Endothelial cell of umbilical vein (primary cell): ENCODE data around the gene COL4A2. TPM values are rescaled to one million over a fixed set of nuclear protein-coding genes. Genes with fewer than 3 reads are reported as not detected.

ENCODE experiments used
- BruUV-seq: library from RNA; stranded (reverse); fragments of 400-500 nt; replicated peaks from 2 replicates; lab custom pipeline; 2021; lab: Mats Ljungman, UMichigan
- CTCF ChIA-PET: fragments of 300-600, 350-600 bp; sonication (Branson Sonifier 250); formaldehyde crosslinking; loops from one replicate; lab custom pipeline; 2021; ENCODE audit warnings: antibody characterized with exemption, inconsistent platforms; lab: Charles Lee
- POLR2A ChIA-PET: fragments of 300-600, 350-600 bp; sonication (Branson Sonifier 250); formaldehyde crosslinking; loops from one replicate; lab custom pipeline; 2021; ENCODE audit warnings: antibody characterized with exemption, inconsistent platforms; lab: Charles Lee
- DNase-seq: peaks from one replicate; pipeline ENCODE4 v3.0.0-alpha.2; 2011; ENCODE audit warnings: low read depth, low spot score
- FAIRE-seq: peaks from 2 replicates; lab custom pipeline; 2011; peaks lifted over from hg19 to GRCh38; lab: Jason Lieb, UNC
- H2AFZ ChIP-seq: 2 replicates; pipeline ENCODE4 v1.6.0; 2012; ENCODE audit warnings: low read depth, low read length, control low read depth, inconsistent platforms
- H3K27ac ChIP-seq: 2 replicates; pipeline ENCODE4 v1.5.1; 2011; ENCODE audit warnings: low read depth, mild to moderate bottlenecking, control low read depth, low read length, moderate library complexity; ENCODE audit not compliant: insufficient read depth
- H3K27me3 ChIP-seq, 2 experiments: 2 replicates each; pipeline versions ENCODE4 v1.6.0 to v1.6.1; 2011; ENCODE audit warnings: low read length in 2 of 2, mixed read lengths in 1 of 2; ENCODE audit not compliant: control insufficient read depth in 2 of 2, insufficient read depth in 2 of 2
- H3K36me3 ChIP-seq, 2 experiments: 2 replicates in 1 of 2; 3 replicates in 1 of 2; pipeline ENCODE4 v1.5.1; 2011; ENCODE audit warnings: low read length in 2 of 2, mild to moderate bottlenecking in 1 of 2, moderate library complexity in 1 of 2; ENCODE audit not compliant: control insufficient read depth in 2 of 2, insufficient read depth in 2 of 2; ENCODE audit errors: extremely low read depth in 1 of 2
- H3K4me1 ChIP-seq: 3 replicates; pipeline ENCODE4 v1.5.1; 2011; ENCODE audit warnings: mild to moderate bottlenecking, low read length; ENCODE audit not compliant: control insufficient read depth, insufficient read depth; ENCODE audit errors: extremely low read depth
- H3K4me2 ChIP-seq: 2 replicates; pipeline ENCODE4 v1.6.1; 2011; ENCODE audit warnings: low read length, control low read depth, mixed read lengths; ENCODE audit not compliant: insufficient read depth
- H3K4me3 ChIP-seq, 3 experiments: fragments of 200-600 bp in 1 of 3; sonication (generic), shearing (Covaris generic) in 1 of 3; replicated peaks in 1 of 3; 2 replicates each; pipeline ENCODE4 v1.5.1; 2011 to 2016; ENCODE audit warnings: control low read depth in 3 of 3, low read length in 3 of 3, mild to moderate bottlenecking in 2 of 3, inconsistent platforms in 1 of 3, low read depth in 1 of 3, moderate library complexity in 1 of 3; ENCODE audit not compliant: insufficient read depth in 1 of 3
- H3K79me2 ChIP-seq: 2 replicates; pipeline ENCODE4 v1.6.0; 2012; ENCODE audit warnings: low read length, inconsistent platforms; ENCODE audit not compliant: control insufficient read depth, insufficient read depth
- H3K9ac ChIP-seq: replicated peaks from 2 replicates; pipeline ENCODE3; 2011; ENCODE audit warnings: low read length, control low read depth; ENCODE audit not compliant: insufficient read depth; ENCODE audit errors: extremely low read depth
- H3K9me1 ChIP-seq: replicated peaks from 3 replicates; pipeline ENCODE4 v1.6.0; 2011; ENCODE audit warnings: mild to moderate bottlenecking, low read length; ENCODE audit not compliant: control insufficient read depth, insufficient read depth; ENCODE audit errors: extremely low read depth
- H3K9me3 ChIP-seq: replicated peaks from 2 replicates; pipeline ENCODE4 v1.5.1; 2012; ENCODE audit warnings: low read length, inconsistent platforms; ENCODE audit not compliant: control insufficient read depth, insufficient read depth
- H4K20me1 ChIP-seq: replicated peaks from 2 replicates; pipeline ENCODE3; 2011; ENCODE audit warnings: mild to moderate bottlenecking, low read length; ENCODE audit not compliant: control insufficient read depth, insufficient read depth; ENCODE audit errors: extremely low read depth
- EZH2 ChIP-seq: IDR thresholded peaks from 2 replicates; pipeline ENCODE4 v1.6.1; 2012; ENCODE audit warnings: borderline replicate concordance, low read depth, mild to moderate bottlenecking, moderate library complexity, low read length, inconsistent platforms; ENCODE audit not compliant: severe bottlenecking
- FOS ChIP-seq: IDR thresholded peaks from 2 replicates; pipeline ENCODE4 v1.6.1; 2011; ENCODE audit warnings: mild to moderate bottlenecking, low read length, moderate library complexity, borderline replicate concordance; ENCODE audit not compliant: insufficient read depth
- GATA2 ChIP-seq: IDR thresholded peaks from 2 replicates; pipeline ENCODE4 v1.7.0; 2011; ENCODE audit warnings: low read depth, mild to moderate bottlenecking, moderate library complexity, mixed read lengths, low read length; ENCODE audit not compliant: insufficient read length, insufficient read depth
- JUN ChIP-seq: IDR thresholded peaks from 2 replicates; pipeline ENCODE4 v1.6.1; 2011; ENCODE audit warnings: borderline replicate concordance, low read depth; ENCODE audit not compliant: insufficient read length, insufficient read depth
- MAX ChIP-seq: IDR thresholded peaks from 2 replicates; pipeline ENCODE4 v1.6.1; 2011; ENCODE audit not compliant: insufficient read depth, insufficient read length
- MYC ChIP-seq: IDR thresholded peaks from one replicate; pipeline ENCODE4 v1.6.1; 2011; ENCODE audit warnings: mild to moderate bottlenecking, low read depth, low read length
- POLR2A ChIP-seq: IDR thresholded peaks from 2 replicates; pipeline ENCODE4 v1.6.1; 2012; ENCODE audit warnings: low read depth, mild to moderate bottlenecking, control low read depth, low read length
- POLR2AphosphoS5 ChIP-seq: IDR thresholded peaks from 2 replicates; pipeline ENCODE4 v1.6.1; 2012; ENCODE audit warnings: low read depth, mild to moderate bottlenecking, control low read depth, low read length, moderate library complexity; ENCODE audit not compliant: insufficient read depth
- dilution Hi-C: fragments of 300-500 bp; cut with MboI; formaldehyde crosslinking; loops from one replicate; pipeline ENCODE4 v1.15.0; 2019; ENCODE audit warnings: low sequenced_read_pairs; ENCODE audit not compliant: extremely low pct_ligation_motif_present
- intact Hi-C: fragments of 100-400 bp; cut with micrococcal nuclease; formaldehyde crosslinking; loops from one replicate; pipeline ENCODE4 v1.10.0; 2022
- polyA plus RNA-seq, 4 experiments: library from polyadenylated mRNA; depleted of rRNA in 3 of 4; stranded (reverse) in 3 of 4; unstranded in 1 of 4; fragments of >200 nt; gene quantifications; 2 replicates each; pipeline versions ENCODE4 v1.2.1 to v1.2.3, GENCODE V29; 2011 to 2012; ENCODE audit warnings: missing spikeins in 1 of 4
- total RNA-seq: library from RNA; stranded (reverse); gene quantifications from 2 replicates; pipeline ENCODE4 v1.2.3, GENCODE V29; 2021
- TF ChIP-seq, protein P1 (sequence below), 2 donors: IDR thresholded peaks; 1 replicate in 1 of 2; 2 replicates in 1 of 2; pipeline ENCODE4 v1.5.1; 2011; ENCODE audit warnings: low read length in 2 of 2, mild to moderate bottlenecking in 2 of 2, moderate library complexity in 2 of 2, control low read depth in 1 of 2, inconsistent platforms in 1 of 2, low read depth in 1 of 2; ENCODE audit not compliant: insufficient read depth in 1 of 2; ENCODE audit errors: extremely low read depth in 1 of 2

Gene COL4A2
- total and polyA plus RNA-seq, 2 donors (not counting 3 experiments of a cell fraction or from before 2014, with no cell fraction given), result 792 to 940 TPM

DNA sequence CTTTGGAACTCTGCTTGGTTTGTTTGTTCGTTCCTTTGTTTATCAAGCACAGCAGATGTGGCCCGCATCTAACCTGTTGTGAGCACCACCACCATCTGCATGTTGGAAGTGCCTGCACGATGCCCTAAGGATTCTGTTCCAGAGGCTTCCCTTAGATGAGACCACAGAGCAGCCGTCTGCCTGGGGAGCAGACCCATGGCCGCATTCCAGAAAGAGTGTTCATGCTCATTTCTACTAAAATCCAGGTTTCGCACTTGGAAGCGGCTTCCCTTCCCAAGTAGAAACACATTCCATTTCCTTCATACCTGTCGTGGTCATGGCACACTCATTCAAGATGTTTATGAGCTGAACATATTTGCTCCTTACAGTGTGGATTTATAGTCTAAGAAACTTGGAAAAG lies 27.2 kb downstream of the COL4A2 start:
- FAIRE-seq, result no peak
- Histone ChIP-seq H4K20me1 (no peaks in the 10 kb centered on the region), H2AFZ (no peak overlapping the region), H3K9me1 (no peaks in the 10 kb centered on the region), H3K27me3 (no peaks in the 10 kb centered on the region), H3K4me1 (peaks cover 28% of the 10 kb centered on the region), H3K27ac (no peak overlapping the region), H3K36me3 (peaks cover 3 to 8% of the 10 kb centered on the region in 2 experiments), H3K4me2 (no peak overlapping the region), H3K9me3 (no peaks in the 10 kb centered on the region), H3K9ac (no peak overlapping the region), H3K4me3 (no peak overlapping the region), H3K79me2 (peaks cover 70% of the 10 kb centered on the region)
- no peak for TF ChIP-seq EZH2
- no peak for TF ChIP-seq JUN
- TF ChIP-seq MAX, result no peak
- TF ChIP-seq, protein P1, sequence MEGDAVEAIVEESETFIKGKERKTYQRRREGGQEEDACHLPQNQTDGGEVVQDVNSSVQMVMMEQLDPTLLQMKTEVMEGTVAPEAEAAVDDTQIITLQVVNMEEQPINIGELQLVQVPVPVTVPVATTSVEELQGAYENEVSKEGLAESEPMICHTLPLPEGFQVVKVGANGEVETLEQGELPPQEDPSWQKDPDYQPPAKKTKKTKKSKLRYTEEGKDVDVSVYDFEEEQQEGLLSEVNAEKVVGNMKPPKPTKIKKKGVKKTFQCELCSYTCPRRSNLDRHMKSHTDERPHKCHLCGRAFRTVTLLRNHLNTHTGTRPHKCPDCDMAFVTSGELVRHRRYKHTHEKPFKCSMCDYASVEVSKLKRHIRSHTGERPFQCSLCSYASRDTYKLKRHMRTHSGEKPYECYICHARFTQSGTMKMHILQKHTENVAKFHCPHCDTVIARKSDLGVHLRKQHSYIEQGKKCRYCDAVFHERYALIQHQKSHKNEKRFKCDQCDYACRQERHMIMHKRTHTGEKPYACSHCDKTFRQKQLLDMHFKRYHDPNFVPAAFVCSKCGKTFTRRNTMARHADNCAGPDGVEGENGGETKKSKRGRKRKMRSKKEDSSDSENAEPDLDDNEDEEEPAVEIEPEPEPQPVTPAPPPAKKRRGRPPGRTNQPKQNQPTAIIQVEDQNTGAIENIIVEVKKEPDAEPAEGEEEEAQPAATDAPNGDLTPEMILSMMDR (IDR thresholded peaks at IDR 0.05; ENCODE audit: extremely low read depth in 1 of 2, insufficient read depth in 1 of 2, low read depth in 1 of 2, low read length in 2 of 2), result no peak
- TF ChIP-seq GATA2, result no peak
- TF ChIP-seq FOS, result no peak
- no peak for TF ChIP-seq POLR2AphosphoS5
- TF ChIP-seq MYC, result no peak
- TF ChIP-seq POLR2A, result no peak
- DNase-seq, result no peak
- no TSS peak for BruUV-seq
- ChIA-PET CTCF (no interaction called here), POLR2A (no interaction called here)
- intact Hi-C loops (no loop called here), dilution Hi-C loops (no loop called here)
